Neuronal stem cell (in vitro differentiated cells): ENCODE measurements around the gene TTC39C.

ENCODE experiments used
- DNase-seq: peaks from one replicate; pipeline ENCODE4 v3.0.0-alpha.2; 2013; ENCODE audit warnings: low spot score
- H2AFZ ChIP-seq: one replicate; pipeline ENCODE4 v1.6.1; 2013; ENCODE audit warnings: mild to moderate bottlenecking, low read length, inconsistent platforms
- H2AK5ac ChIP-seq: 2 replicates; pipeline ENCODE4 v1.6.1; 2013; ENCODE audit warnings: low read depth, mild to moderate bottlenecking, inconsistent platforms, low read length, moderate library complexity, mixed read lengths
- H2BK120ac ChIP-seq: 2 replicates; pipeline ENCODE4 v1.6.1; 2013; ENCODE audit warnings: low read depth, mild to moderate bottlenecking, inconsistent platforms, low read length, moderate library complexity, mixed read lengths
- H2BK12ac ChIP-seq: one replicate; pipeline ENCODE4 v1.6.1; 2013; ENCODE audit warnings: low read length, inconsistent platforms
- H2BK15ac ChIP-seq: 2 replicates; pipeline ENCODE4 v1.6.1; 2013; ENCODE audit warnings: mild to moderate bottlenecking, low read length, inconsistent platforms, mixed read lengths
- H2BK5ac ChIP-seq: one replicate; pipeline ENCODE4 v1.6.1; 2013; ENCODE audit warnings: inconsistent platforms, mild to moderate bottlenecking, low read length, moderate library complexity
- H3K14ac ChIP-seq: one replicate; pipeline ENCODE4 v1.6.1; 2013; ENCODE audit warnings: low read length, inconsistent platforms
- H3K18ac ChIP-seq: 2 replicates; pipeline ENCODE4 v1.6.1; 2013; ENCODE audit warnings: low read length, inconsistent platforms
- H3K23ac ChIP-seq: 2 replicates; pipeline ENCODE4 v1.6.1; 2013; ENCODE audit warnings: low read depth, mild to moderate bottlenecking, mixed read lengths, low read length, inconsistent platforms; ENCODE audit not compliant: poor library complexity
- H3K27ac ChIP-seq: replicated peaks from 3 replicates; pipeline ENCODE4 v1.5.1; 2013; ENCODE audit warnings: low read length, inconsistent platforms
- H3K27me3 ChIP-seq, 3 experiments: 2 replicates each; pipeline ENCODE4 v1.6.1; 2013; ENCODE audit warnings: low read length in 3 of 3, mild to moderate bottlenecking in 2 of 3, inconsistent platforms in 1 of 3, low read depth in 1 of 3, mixed read lengths in 1 of 3, moderate library complexity in 1 of 3; ENCODE audit not compliant: control insufficient read depth in 3 of 3, insufficient read depth in 3 of 3
- H3K36me3 ChIP-seq, 2 donors: replicated peaks in 1 of 2; 2 replicates each; pipeline ENCODE4 v1.6.1; 2013; ENCODE audit warnings: low read length in 2 of 2; ENCODE audit not compliant: control insufficient read depth in 2 of 2, insufficient read depth in 2 of 2
- H3K4ac ChIP-seq: 2 replicates; pipeline ENCODE4 v1.6.1; 2013; ENCODE audit warnings: inconsistent platforms, mild to moderate bottlenecking, low read length, moderate library complexity
- H3K4me1 ChIP-seq, 2 donors: 1 replicate in 1 of 2; 2 replicates in 1 of 2; pipeline ENCODE4 v1.6.1; 2013; ENCODE audit warnings: low read length in 2 of 2, low read depth in 1 of 2; ENCODE audit not compliant: control insufficient read depth in 2 of 2, insufficient read depth in 1 of 2
- H3K4me2 ChIP-seq: one replicate; pipeline ENCODE4 v1.6.1; 2013; ENCODE audit warnings: mild to moderate bottlenecking, low read length, inconsistent platforms; ENCODE audit not compliant: insufficient read depth, poor library complexity, severe bottlenecking
- H3K4me3 ChIP-seq, 2 donors: 2 replicates each; pipeline ENCODE4 v1.5.1; 2013; ENCODE audit warnings: low read length in 2 of 2, mild to moderate bottlenecking in 2 of 2, inconsistent platforms in 1 of 2, moderate library complexity in 1 of 2
- H3K79me1 ChIP-seq: one replicate; pipeline ENCODE4 v1.6.1; 2013; ENCODE audit warnings: low read depth, mild to moderate bottlenecking, inconsistent platforms, low read length, moderate library complexity
- H3K9ac ChIP-seq: one replicate; pipeline ENCODE4 v1.6.1; 2013; ENCODE audit warnings: mild to moderate bottlenecking, low read depth, low read length, inconsistent platforms; ENCODE audit not compliant: poor library complexity
- H3K9me3 ChIP-seq, 2 donors: replicated peaks in 1 of 2; 2 replicates each; pipeline versions ENCODE3 to v1.6.1; 2013; ENCODE audit warnings: low read length in 2 of 2, mild to moderate bottlenecking in 2 of 2, inconsistent platforms in 1 of 2, low read depth in 1 of 2, mixed read lengths in 1 of 2, moderate library complexity in 1 of 2; ENCODE audit not compliant: control insufficient read depth in 2 of 2, insufficient read depth in 1 of 2
- H4K8ac ChIP-seq: one replicate; pipeline ENCODE4 v1.6.1; 2013; ENCODE audit warnings: low read depth, mild to moderate bottlenecking, inconsistent platforms, low read length, moderate library complexity
- H4K91ac ChIP-seq: one replicate; pipeline ENCODE4 v1.6.1; 2013; ENCODE audit warnings: low read length, low read depth, mild to moderate bottlenecking, inconsistent platforms; ENCODE audit not compliant: poor library complexity
- WGBS, 2 donors: extraction: QIAGEN DNeasy Blood & Tissue Kit; methylation state at CpG; one replicate each; pipeline ENCODE4 v1.1.7; 2013; ENCODE audit warnings: missing lambda C conversion rate in 2 of 2, mixed read lengths in 1 of 2; ENCODE audit not compliant: insufficient read length in 2 of 2, insufficient replicate concordance in 1 of 2; ENCODE audit errors: extremely low coverage in 2 of 2; 5-methylcytosine and 5-hydroxymethylcytosine counted together

TTC39C gene

GRCh38 chr18:24063121-24063731, 48.7 kb downstream of the TTC39C start:
- Histone ChIP-seq H3K4me3 (no peak overlapping the region), H3K9ac (no peak overlapping the region), H3K79me1 (peaks cover 6% of the 10 kb centered on the region), H3K18ac (no peak overlapping the region), H3K14ac (no peak overlapping the region), H3K23ac (no peak overlapping the region), H4K91ac (no peak overlapping the region), H2BK15ac (no peak overlapping the region), H3K4ac (no peak overlapping the region), H3K9me3 (no peaks in the 10 kb centered on the region), H2BK120ac (no peak overlapping the region), H3K4me2 (no peak overlapping the region), H3K27me3 (no peaks in the 10 kb centered on the region), H2AFZ (no peak overlapping the region), H2BK5ac (no peak overlapping the region), H3K4me1 (no peaks in the 10 kb centered on the region), H2BK12ac (no peak overlapping the region), H4K8ac (no peak overlapping the region), H2AK5ac (no peak overlapping the region), H3K36me3 (peaks cover 3 to 14% of the 10 kb centered on the region in 2 donors), H3K27ac (no peak overlapping the region)
- no CpG with 5 or more reads among the region's 4 CpGs for WGBS, 2 donors
- no peak for DNase-seq

DNA sequence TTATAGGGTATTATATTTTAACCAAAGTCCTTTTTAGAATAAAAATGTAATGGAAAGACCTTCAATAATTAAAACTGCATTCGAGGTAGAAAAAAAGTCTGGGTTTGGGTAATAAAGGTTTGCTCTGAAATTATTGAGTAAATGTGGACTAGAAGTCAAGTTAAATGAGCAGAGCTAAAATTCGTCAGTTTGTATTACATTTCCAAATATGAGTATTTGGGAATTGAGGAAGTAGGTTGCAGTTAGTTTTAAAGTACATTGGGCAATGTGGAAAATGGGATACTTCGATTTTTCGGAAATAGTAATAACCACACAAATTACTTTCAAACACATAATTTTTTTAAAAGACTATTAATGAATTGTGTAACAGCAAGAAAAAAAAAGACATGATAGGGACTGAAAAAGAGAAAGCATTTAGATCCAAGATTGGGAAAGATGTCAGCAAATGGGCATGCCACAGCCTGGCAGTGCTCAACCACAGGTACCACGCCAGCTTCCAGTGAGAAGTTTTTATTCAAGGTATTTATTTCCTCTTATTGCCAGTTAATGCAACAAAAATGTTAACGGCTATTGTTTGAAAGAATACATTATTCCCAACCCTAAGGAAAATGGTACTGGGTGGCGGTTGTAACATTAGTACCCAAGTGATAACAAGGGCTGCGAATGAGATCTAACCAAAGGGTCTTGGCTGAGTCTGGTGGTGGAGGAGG, 50.0 kb downstream of the TTC39C start:
- Histone ChIP-seq H3K4ac (no peak overlapping the region), H3K4me1 (no peaks in the 10 kb centered on the region), H3K18ac (no peak overlapping the region), H2AFZ (no peak overlapping the region), H3K14ac (no peak overlapping the region), H3K4me2 (no peak overlapping the region), H2BK12ac (no peak overlapping the region), H4K8ac (no peak overlapping the region), H4K91ac (no peak overlapping the region), H3K36me3 (peaks cover 5 to 14% of the 10 kb centered on the region in 2 donors), H2BK5ac (no peak overlapping the region), H3K27ac (no peak overlapping the region), H3K27me3 (no peaks in the 10 kb centered on the region), H3K4me3 (no peak overlapping the region), H2BK120ac (no peak overlapping the region), H2AK5ac (no peak overlapping the region), H3K23ac (no peak overlapping the region), H3K79me1 (peaks cover 4% of the 10 kb centered on the region), H3K9me3 (no peaks in the 10 kb centered on the region), H2BK15ac (no peak overlapping the region), H3K9ac (no peak overlapping the region)
- no peak for DNase-seq
- no CpG with 5 or more reads among the region's 8 CpGs for WGBS, 2 donors

GRCh38 chr18:24065906-24066305, 51.4 kb downstream of the TTC39C start:
- DNase-seq = no peak
- H4K91ac ChIP-seq = no peak overlapping the region
- H3K9ac ChIP-seq = no peak overlapping the region
- H2AFZ ChIP-seq = no peak overlapping the region
- no peaks in the 10 kb centered on the region for H3K9me3 ChIP-seq
- no peak overlapping the region for H3K18ac ChIP-seq
- H3K27ac ChIP-seq = no peak overlapping the region
- no peaks in the 10 kb centered on the region for H3K4me1 ChIP-seq
- no peak overlapping the region for H3K4ac ChIP-seq
- WGBS, 2 donors = no CpG with 5 or more reads among the region's 2 CpGs
- H3K4me2 ChIP-seq = no peak overlapping the region
- no peak overlapping the region for H3K4me3 ChIP-seq
- H4K8ac ChIP-seq = no peak overlapping the region
- no peak overlapping the region for H2BK15ac ChIP-seq
- no peak overlapping the region for H2BK12ac ChIP-seq
- peaks cover 4% of the 10 kb centered on the region for H3K79me1 ChIP-seq
- no peak overlapping the region for H2BK5ac ChIP-seq
- no peak overlapping the region for H3K23ac ChIP-seq
- no peak overlapping the region for H2AK5ac ChIP-seq
- peaks cover 5 to 14% of the 10 kb centered on the region in 2 donors for H3K36me3 ChIP-seq
- H2BK120ac ChIP-seq = no peak overlapping the region
- no peak overlapping the region for H3K14ac ChIP-seq
- no peaks in the 10 kb centered on the region for H3K27me3 ChIP-seq

DNA sequence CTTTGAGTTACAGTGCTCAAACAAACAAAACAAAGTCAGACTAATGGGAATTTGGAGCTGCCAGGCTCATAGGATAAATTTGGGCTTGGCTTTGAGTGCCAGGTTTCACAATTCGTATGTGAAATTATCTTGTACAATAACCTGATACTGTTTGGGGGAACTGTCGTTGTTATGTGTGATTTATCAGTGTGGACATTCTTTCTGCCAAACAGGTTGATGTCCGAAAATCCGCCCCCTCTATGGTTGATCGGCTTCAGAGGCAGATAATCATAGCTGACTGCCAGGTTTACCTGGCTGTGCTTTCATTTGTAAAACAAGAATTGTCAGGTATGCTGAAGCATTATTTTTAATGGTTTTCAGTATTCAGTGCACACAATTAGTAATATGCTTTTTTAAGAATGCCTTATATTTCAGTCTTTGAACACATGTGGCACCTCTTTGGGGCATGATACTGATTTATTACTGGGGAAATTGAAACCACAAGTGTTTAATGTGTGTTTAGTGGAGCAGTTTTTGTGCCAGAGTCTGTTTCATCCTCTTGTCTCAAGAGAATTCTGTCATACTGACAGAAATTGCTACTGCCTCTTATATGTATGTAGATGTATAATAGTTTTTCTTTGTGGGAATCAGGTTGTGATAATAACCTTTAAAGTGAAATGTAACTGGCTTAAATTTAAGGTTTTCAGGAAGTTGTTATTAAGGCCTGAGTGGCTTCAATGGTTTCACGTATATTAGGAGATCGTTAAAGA, 54.6 kb downstream of the TTC39C start:
- H2BK12ac ChIP-seq = no peak overlapping the region
- H3K9me3 ChIP-seq = no peaks in the 10 kb centered on the region
- H3K4ac ChIP-seq = no peak overlapping the region
- no peak overlapping the region for H3K4me2 ChIP-seq
- H3K18ac ChIP-seq = no peak overlapping the region
- H2BK120ac ChIP-seq = no peak overlapping the region
- H3K36me3 ChIP-seq = peaks cover 5 to 20% of the 10 kb centered on the region in 2 donors
- H4K8ac ChIP-seq = no peak overlapping the region
- no peak overlapping the region for H3K4me3 ChIP-seq
- H2AFZ ChIP-seq = no peak overlapping the region
- H3K14ac ChIP-seq = no peak overlapping the region
- no peak overlapping the region for H2BK5ac ChIP-seq
- no peak overlapping the region for H2BK15ac ChIP-seq
- no peak overlapping the region for H2AK5ac ChIP-seq
- no peak overlapping the region for H3K9ac ChIP-seq
- H3K79me1 ChIP-seq = peaks cover 2% of the 10 kb centered on the region
- H3K23ac ChIP-seq = no peak overlapping the region
- no peaks in the 10 kb centered on the region for H3K4me1 ChIP-seq
- no peak for DNase-seq
- no peak overlapping the region for H4K91ac ChIP-seq
- no peaks in the 10 kb centered on the region for H3K27me3 ChIP-seq
- no peak overlapping the region for H3K27ac ChIP-seq
- WGBS, 2 donors = no CpG with 5 or more reads among the region's 7 CpGs
